ENCODE data around the gene EDN2. TPM values are rescaled to one million over a fixed set of nuclear protein-coding genes. Genes with fewer than 3 reads are reported as not detected.

The EDN2 gene
- total RNA-seq, 1 donor from 2014 or later: 0.27 TPM

DNA sequence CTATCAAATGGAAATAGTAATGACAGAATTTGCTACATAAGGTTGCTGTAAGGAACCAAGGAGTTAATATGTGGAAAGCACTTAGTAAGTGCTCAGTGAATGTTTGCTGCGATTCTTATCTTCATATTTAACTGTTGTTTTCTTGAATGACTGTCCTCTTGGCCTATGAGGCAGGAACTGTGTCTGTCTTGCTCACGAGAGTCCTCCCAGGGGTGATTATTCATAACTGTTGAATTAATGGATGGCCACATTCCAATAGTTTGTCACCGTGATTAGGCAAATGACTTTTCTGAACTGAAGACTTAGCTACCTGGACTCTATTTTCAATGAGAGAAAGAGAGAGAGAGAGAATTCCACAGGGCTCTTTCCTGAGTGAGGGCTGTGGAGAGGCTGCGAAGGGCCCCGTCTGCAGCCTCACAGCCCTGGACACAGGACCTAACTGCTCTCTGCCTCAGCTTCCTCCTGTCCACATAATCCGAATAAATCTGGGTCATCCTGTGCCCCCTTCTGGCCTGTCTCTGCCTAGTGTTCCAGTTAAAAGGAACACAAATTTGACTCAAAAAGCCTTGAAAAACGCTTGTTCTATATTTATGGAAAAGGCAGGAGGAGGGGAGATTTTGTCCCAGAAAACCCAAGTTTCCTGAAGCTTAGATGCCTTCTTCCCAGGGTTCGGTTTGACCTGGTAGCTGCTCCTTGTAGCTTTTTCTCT lies 8.5 kb downstream of the EDN2 start:
- ATAC-seq (no peak), DNase-seq (no peak)
- intact Hi-C loops (cut with micrococcal nuclease): no loop called here

DNA sequence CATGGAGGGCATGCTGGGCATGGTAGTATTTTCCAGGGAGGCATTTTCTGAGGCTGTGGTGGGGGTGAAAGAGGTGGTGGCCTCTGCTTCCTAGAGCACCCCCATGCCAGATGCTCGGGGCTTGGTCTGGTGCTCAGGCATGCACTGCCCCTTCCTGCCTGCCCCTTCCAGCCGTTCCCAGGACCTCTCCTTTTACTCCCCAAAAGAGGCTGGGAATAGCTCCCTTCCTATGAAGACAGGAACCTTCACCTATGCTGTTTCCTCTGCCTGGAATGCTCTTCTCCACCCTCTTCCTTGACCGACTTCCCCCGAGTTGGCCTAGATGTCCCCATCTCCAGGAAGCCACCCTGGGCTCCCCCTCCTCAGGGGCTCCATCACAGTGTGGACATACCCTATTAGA lies 9.1 kb downstream of the EDN2 start:
- no peak for ATAC-seq
- no peak for DNase-seq
- intact Hi-C loops (cut with micrococcal nuclease): no loop called here

DNA sequence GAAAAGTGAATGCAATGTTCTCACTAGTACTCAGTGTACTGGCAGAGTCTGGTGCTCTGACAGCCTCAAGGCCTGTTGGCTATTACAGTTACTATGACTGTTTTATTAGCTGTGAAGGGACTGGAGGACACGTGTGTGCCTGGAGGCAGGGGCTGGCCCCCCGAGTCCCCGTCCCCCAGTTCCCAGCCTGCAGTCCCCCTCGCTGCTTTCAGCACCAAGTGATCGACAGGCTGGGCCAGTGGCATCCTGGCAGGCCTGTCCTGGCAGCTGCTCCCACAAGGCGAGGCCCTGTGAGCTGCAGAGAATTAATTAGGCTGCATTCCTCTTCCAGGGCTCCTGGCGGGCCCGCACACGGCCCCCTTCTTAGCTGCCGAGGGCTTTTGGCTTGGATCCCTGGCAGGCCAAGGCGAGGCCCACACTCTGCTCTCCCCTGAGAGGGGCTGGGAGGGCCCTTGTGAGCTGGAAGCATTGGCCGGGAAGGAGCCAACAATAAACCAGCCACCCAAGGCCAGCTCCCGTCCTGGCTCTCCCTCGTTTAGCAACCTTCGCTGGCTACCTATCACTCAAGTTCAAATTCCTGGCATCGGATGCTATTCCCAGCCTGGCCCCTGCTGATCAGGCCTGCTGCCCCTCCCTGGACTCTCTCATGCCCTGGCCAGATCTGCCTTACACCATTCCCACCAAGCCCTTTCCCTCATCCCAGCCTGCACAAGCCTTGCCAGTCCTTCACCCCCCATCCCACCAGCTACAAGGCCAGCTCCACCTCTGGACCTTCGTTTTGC lies 9.8 kb downstream of the EDN2 start:
- ATAC-seq: peak; percentile 69
- intact Hi-C loops (cut with micrococcal nuclease): no loop called here
- peak; percentile 69 for DNase-seq

DNA sequence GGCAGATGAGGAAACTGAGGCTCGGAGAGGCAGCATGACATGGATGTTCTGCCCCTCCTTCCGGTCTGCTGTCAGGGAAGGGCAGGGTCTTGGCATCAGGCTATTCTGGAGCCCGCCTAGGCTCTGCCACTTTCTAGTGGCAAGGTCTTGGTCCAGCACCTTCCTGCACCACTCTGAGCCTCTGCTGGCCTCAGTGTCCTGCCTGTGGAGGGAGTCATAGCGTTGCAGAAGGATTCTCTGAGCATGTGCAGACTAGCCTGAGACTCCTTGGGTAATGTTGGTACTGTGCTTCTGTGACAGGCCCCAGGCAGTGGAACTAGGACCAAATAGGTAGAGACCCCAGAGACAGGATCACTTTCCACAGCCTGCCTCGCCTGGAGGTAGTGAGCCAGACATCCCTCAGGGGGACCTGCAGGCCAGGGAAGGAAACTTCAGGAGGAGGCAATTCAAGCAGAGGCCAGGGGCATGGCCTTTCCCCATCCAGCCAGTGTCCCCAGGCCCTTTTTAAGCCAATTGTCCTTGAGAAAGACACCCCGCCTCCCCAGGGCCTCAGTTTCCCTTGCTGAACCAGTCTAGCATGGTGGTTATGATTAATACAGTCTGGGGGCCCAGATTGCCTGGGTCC lies 10.6 kb downstream of the EDN2 start:
- DNase-seq (no peak), ATAC-seq (no peak)

DNA sequence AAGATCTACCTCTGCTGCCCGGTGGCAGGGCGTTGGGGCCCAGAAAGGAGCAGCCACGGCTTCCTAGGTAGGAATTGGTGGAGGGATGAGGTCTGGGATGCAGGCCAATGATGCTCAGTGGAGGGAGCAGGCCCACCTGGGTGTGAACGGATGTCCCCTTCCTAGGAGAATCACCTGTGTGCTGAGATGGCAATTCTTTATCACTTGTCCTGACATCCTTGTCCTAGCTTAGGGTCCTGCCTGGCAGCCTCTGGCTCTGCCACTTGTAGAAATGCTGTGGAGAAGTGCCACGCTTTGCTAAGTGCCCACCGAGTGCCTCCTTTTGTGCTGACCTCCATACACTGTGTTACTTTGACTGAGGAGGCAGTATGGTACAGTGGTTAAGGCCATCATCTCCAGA lies 12.8 kb downstream of the EDN2 start:
- intact Hi-C loops (cut with micrococcal nuclease): no loop called here
- DNase-seq (no peak), ATAC-seq (no peak)

More for the DNA sequence above, 10.6 kb downstream of the EDN2 start:
- intact Hi-C loops (cut with micrococcal nuclease): no loop called here

DNA sequence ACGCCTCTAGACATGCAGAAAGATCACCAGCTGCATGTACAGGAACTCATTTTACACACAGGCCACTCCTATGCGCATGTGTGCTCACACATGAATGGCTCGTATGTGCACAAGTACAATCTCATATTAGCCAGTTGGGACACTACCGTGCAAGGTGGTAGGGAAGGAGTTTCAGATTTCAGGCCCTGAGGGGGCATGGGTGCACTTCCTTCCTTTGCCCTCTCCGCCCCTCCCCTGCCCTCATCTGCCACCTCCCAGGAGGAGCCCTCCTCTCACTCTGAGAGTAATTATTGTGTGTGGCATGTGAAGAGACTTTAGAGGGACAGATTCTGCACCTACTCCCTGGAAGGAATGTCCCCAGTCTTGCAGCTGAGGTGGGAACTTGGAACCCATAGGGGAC lies 14.8 kb downstream of the EDN2 start:
- ATAC-seq (no peak), DNase-seq (no peak)
- intact Hi-C loops (cut with micrococcal nuclease): no loop called here

DNA sequence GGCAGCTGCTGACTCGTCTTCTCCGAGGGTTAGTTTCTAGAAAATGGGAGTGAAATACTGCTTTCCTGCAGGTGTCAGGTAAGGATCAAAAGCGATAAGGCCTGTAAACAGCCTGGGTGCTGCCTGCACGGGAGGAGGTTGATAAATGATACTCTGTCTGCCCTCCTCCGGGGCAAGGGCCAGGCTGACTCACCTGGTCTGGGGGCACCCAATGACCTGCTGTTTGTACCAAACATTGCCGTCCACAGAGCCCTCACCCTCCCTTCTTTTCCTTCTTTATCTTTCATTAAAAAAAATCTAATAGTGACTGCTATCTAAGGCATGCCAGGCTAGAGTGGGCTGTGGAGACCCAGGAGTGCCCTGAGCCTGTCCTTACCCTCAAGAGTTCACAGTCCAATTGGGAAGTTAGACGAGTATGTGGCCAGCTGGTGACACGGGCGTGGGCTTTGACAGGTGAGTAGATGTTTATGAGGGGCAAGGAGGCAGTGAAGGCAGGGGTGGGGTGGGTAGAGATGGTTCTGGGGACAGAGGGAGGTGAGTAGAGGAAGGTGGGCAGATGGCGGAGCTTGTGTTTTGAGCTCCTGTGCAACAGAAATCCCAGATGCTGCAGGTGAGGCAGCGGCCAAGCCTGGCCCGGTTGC lies 16.2 kb downstream of the EDN2 start:
- DNase-seq (no peak), ATAC-seq (no peak)
- intact Hi-C loops (cut with micrococcal nuclease): no loop called here

DNA sequence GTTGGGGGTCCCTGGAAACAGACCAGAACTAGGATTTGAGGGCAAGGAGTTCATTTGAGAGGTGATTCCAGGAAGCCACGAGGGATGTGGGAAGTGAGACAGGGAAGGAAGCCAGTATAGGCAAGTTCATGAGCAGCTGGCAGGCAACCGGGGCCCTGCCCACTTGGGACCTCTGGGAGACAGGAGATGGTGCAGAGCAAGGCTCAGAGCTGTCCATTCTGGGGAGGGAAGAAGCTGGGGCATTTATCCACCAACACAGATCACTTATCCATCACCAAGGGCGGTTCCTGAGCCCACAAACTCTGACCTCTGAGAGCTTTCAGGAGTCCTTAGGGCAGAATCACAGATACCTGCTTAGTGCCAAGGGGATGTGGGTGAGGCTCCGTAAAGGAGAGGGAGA lies 16.8 kb downstream of the EDN2 start:
- intact Hi-C loops (cut with micrococcal nuclease): no loop called here
- DNase-seq (no peak), ATAC-seq (no peak)

DNA sequence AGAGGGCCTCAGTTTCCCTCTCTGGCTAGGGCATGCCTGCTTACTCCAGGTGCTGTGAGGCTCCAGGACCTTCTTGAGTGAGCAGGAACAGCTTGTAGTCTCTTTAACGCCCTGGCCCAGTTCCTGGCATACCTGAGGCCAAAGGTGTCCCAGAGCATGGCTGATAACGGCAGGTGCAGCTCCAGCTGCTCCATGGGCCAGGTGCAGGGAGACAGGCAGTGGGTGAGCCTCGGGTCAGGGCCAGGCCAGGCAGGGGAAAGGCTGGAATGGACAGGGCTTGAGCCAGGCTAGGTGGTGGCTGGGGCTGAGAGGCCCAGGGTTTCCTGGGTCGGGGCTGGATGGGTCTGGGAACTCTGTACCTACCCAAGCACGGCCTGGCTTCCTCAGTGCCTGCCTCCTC lies 18.3 kb downstream of the EDN2 start:
- no peak for DNase-seq
- intact Hi-C loops (cut with micrococcal nuclease): no loop called here
- ATAC-seq: no peak

DNA sequence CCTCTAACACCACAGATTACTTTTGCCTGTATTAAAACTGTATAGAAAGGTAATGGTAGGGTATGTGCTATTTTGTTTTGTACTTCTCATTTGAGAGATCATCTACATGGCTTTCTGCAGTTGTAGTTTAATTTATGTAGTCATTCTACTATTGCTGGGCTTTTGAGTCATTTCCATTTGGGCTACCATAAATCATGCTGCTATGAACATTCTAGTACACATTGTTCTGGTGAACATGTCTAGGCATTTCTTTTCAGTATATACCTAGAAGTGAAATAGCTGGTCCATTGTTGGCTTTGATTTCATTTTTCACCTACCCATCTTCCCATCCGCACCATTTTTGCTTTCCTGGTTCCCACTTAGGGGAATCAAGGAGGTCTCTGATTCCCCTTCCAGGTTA lies 18.7 kb downstream of the EDN2 start:
- intact Hi-C loops (cut with micrococcal nuclease): no loop called here
- ATAC-seq: no peak
- DNase-seq: no peak

DNA sequence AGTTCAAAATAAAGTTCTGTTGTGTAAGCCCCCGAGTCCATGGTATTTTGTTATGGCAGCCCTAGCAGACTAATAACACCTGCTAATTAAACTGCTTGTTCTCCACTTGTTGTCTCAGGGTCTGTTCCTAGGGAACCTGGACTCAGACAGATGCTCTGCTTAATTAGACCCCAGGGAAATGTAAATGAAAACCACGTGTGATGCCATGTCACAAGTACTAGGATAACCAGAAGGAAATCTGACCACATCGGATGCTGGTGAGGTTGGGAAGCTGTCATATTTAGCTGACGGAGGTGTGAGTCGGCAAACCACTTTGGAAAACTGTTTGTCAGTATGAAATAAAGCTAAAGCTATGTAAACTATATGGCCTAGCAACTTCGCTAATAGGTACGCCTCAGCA lies 19.6 kb downstream of the EDN2 start:
- intact Hi-C loops (cut with micrococcal nuclease): no loop called here
- ATAC-seq (no peak), DNase-seq (no peak)

DNA sequence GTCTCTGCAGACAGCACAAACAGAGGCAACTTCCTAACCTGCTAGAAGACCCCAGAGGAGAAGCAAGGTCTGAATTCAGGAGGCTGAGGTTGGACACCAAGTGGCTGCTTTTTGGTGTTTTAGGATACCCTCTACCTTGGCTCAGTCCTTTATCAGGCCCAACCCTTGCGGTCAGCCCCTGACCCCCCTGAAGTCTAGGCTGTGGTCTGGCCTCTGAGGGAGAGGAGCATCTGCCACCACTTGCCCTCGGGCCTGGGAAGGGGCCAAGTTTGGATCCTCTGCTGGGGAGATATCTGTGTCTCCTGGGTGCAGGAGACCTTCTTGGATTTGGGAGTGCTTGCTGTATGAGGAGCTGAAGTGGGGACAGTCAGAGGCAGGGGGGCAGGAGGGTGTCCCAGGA lies 21.0 kb downstream of the EDN2 start:
- no peak for ATAC-seq
- no peak for DNase-seq

DNA sequence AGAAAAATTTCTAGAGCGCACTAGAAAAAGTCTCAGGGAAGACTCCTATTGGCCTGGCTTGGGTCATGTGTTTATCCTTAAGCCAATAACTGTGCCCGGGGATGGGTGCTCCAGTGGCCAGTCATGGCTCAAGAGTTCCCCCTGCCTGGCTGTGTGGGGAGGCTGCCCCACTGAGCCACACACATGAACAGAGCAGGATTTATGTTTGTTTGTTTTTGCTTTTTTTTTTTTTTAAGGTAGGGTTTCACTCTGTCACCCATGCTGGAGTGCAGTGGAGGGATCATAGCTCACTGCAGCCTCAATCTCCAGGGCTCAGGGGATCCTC lies 21.8 kb downstream of the EDN2 start:
- intact Hi-C loops (cut with micrococcal nuclease): no loop called here
- ATAC-seq (no peak), DNase-seq (no peak)

More for the DNA sequence above, 21.0 kb downstream of the EDN2 start:
- intact Hi-C loops (cut with micrococcal nuclease): no loop called here

DNA sequence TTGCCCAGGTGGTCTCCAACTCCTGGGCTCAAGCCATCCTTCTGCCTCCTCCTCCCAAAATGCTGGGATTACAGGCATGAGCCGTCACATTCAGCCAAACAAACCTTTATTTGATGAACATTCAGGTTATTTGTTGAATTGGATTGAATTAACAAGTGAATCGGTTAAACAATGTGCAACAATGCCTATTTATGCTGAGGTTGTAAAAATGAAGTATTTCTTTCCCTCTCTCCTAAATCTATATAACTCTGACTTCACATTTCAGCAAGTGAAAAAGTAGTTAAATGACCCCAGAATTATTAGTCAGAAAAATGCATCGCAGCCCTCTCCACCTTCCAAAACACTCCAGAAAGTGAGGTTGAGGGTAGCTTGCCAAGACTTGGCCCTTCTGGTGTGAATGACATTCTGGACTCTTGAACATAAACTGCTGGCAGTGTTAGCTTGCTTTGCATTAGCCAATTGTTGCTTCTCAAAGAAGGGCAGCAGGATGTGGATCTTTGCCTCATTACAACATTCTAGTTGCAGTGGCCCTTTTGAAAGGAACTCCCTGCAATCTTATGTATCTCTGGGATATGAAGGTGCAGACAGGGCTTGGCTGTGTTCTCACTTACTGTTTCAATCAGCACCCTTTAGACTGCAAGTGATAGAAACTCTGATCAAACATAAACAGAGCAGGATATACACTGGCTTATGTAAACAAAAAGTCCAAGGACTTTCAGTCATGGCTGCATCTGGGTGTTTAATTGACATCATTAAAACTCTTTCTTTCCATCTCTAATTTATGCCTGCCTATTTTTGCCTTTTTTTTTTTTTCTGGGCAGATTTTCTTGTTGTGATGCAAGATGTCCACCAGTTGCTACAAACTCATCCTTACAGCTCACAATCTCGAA lies 22.4 kb downstream of the EDN2 start:
- ATAC-seq (peak; percentile 58), DNase-seq (no peak)
- intact Hi-C loops (cut with micrococcal nuclease): no loop called here

DNA sequence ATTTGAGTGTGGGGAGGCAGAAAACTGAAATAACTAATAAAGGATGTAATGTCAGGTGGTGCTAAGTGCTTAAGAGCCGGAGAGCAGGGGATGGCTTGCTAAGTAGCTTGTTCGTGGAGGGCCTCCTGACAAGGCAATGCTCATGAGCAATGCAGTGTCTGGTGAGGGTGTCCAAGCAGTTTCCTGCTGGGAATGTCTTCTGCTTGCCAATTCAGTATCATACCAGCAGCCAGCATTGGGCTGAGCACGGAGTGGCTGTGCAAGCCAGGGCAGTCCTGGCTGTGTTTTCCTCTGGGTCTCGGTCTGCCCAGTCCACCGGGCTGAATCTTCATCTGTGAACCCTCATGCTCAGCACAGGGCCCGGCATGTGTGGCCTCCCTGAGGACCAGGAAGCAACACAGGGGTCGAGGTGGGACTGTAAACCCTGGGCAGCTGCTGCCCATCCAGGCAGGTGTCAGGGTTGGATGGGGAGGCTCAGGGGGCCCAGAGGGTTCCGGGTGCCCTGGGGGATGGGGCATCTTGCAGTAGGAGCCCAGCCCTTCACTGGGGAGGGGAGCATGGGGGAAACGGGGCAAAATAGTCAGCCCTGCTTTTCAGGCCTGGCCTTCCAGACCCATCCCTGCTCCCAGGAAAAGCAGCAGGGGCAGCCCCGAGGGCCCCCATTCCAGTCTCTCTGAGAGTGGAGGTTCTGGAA lies 27.5 kb downstream of the EDN2 start:
- ATAC-seq (peak; percentile 58), DNase-seq (no peak)
- intact Hi-C loops (cut with micrococcal nuclease): no loop called here

DNA sequence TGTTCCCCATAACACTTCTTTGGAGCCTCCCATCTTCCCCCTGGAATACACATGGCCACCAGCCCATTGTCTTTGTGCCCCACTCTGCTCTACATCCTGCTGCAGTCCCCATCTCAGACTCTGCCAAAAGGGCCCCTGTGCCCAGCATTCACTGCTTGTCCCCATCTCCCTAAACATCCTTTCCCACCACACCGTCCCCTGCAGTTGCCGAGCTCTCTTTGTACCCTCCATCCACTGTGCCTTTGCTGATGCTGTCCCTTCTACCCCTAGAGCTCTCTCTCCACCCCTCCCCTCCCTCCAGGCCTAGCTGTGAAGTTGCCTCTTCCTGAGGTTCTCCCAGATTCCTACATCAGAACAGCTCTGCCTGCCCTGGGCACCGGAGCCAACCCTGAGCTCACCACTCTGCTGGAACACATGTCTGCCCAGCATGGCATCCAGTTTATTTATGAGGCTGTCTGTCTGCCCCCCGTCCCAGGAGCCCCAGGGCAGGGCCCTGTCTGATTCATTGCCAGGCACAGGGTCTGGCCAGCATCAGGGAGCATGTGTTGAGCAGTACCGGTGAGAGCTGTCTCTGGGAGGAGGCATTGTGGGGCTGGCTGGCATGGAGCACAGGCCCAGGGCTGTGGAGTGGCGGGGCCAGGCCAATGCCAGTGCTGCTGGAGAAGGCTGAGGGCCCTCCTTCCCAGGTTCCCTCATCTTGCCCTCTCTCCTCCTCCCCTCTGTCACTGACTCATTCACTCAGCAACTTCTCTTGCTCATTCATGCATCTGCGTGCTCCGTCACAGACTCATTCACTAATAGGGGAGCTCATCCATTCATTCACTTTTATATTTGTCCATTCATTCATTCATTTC lies 28.8 kb downstream of the EDN2 start:
- peak; percentile 95 for ATAC-seq
- DNase-seq: peak; percentile 85
- intact Hi-C loops (cut with micrococcal nuclease): no loop called here

DNA sequence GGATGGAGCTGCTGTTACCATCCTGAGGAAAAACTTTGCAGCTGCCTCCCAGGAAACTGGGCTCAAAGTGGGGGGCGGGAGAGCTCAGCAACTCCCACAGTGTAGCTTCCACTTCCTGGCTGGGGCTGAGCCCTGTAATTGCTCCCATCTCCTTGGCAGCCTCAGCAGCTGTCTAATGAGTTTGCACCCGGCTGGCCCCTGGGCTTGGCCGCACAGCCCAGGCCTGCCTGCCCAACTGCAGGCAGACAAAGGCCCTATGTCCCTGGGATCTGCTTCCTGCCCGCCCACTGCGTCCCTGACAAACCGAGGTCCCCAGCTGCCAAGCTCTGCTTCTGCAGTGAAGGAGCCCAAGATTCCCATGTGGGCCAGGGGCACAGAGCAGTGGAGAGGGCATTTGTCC lies 30.1 kb downstream of the EDN2 start:
- DNase-seq: peak; percentile 63
- ATAC-seq: peak; percentile 18
- intact Hi-C loops (cut with micrococcal nuclease): no loop called here
